HCT116 (cell line): Measurements from ENCODE around the gene SEC61A2. TPM values are rescaled to one million over a fixed set of nuclear protein-coding genes. Genes with fewer than 3 reads are reported as not detected.

Source experiments
- ATAC-seq: fragments of 200-7000 bp; cut with Tn5 transposase; 2 replicates; pipeline ENCODE4 v1.9.1; 2020; ENCODE audit warnings: mild to moderate bottlenecking, moderate library complexity
- BruUV-seq: library from RNA; stranded (reverse); fragments of 400-500 nt; replicated peaks from 2 replicates; lab custom pipeline; 2021; lab: Mats Ljungman, UMichigan
- CTCF ChIA-PET: fragments of 300-600 bp; sonication (Branson Sonifier 250); formaldehyde crosslinking; loops from one replicate; lab custom pipeline; 2021; ENCODE audit warnings: antibody characterized with exemption; lab: Charles Lee
- POLR2A ChIA-PET: fragments of 300-600, 350-600 bp; sonication (Branson Sonifier 250); formaldehyde crosslinking; loops from one replicate; lab custom pipeline; 2021; ENCODE audit warnings: antibody characterized with exemption; lab: Charles Lee
- RAD21 ChIA-PET, 2 experiments: fragments of 300-600 bp; sonication (Branson Sonifier 250); formaldehyde crosslinking; loops; one replicate each; lab custom pipeline; 2023; ENCODE audit warnings: low total read pairs in 2 of 2; ENCODE audit not compliant: uncharacterized antibody in 2 of 2, unreplicated experiment in 2 of 2, low non-redundant PET in 1 of 2; lab: Charles Lee
- DNase-seq: peaks from one replicate; pipeline ENCODE4 v3.0.0-alpha.2; 2010; ENCODE audit warnings: low read depth, low spot score
- H2AFZ ChIP-seq: fragments of 200-600 bp; shearing (Covaris generic), sonication (generic); 2 replicates; pipeline ENCODE4 v1.6.1; 2017; ENCODE audit warnings: low read depth, mixed run types, mixed read lengths, antibody characterized with exemption, low read length; ENCODE audit not compliant: poor library complexity, severe bottlenecking
- H3K27ac ChIP-seq: 2 replicates; pipeline ENCODE4 v1.5.1; 2012; ENCODE audit warnings: low read depth, low read length
- H3K27me3 ChIP-seq: fragments of 200-600 bp; sonication (generic); 2 replicates; pipeline ENCODE4 v1.6.1; 2016; ENCODE audit warnings: mixed run types, low read length, mixed read lengths; ENCODE audit not compliant: insufficient read depth
- H3K36me3 ChIP-seq, 2 experiments: fragments of 200-500 bp in 1 of 2; fragments of 200-600 bp in 1 of 2; sonication (Bioruptor generic) in 1 of 2; sonication (generic) in 1 of 2; 2 replicates each; pipeline versions ENCODE4 v1.5.1 to v1.6.1; 2014 to 2016; ENCODE audit warnings: low read length in 2 of 2, inconsistent platforms in 1 of 2, mixed read lengths in 1 of 2, mixed run types in 1 of 2; ENCODE audit not compliant: insufficient read depth in 2 of 2, control insufficient read depth in 1 of 2
- H3K4me1 ChIP-seq, 2 experiments: fragments of 200-600 bp in 1 of 2; sonication (generic) in 1 of 2; 2 replicates each; pipeline versions ENCODE4 v1.5.1 to v1.6.1; 2012 to 2017; ENCODE audit warnings: low read length in 2 of 2, inconsistent platforms in 1 of 2, mild to moderate bottlenecking in 1 of 2, mixed read lengths in 1 of 2, mixed run types in 1 of 2, moderate library complexity in 1 of 2; ENCODE audit not compliant: insufficient read depth in 2 of 2, control insufficient read depth in 1 of 2
- H3K4me2 ChIP-seq: fragments of 200-600 bp; sonication (generic); 2 replicates; pipeline ENCODE4 v1.6.1; 2017; ENCODE audit warnings: mixed run types, low read length, mixed read lengths
- H3K4me3 ChIP-seq, 2 experiments: fragments of 200-600 bp in 1 of 2; sonication (generic) in 1 of 2; replicated peaks in 1 of 2; 2 replicates each; pipeline ENCODE4 v1.5.1; 2011 to 2016; ENCODE audit warnings: low read length in 2 of 2, control low read depth in 1 of 2, low read depth in 1 of 2, mild to moderate bottlenecking in 1 of 2, mixed read lengths in 1 of 2, mixed run types in 1 of 2
- H3K79me2 ChIP-seq: fragments of 200-600 bp; sonication (generic); 2 replicates; pipeline ENCODE4 v1.6.1; 2017; ENCODE audit warnings: mild to moderate bottlenecking, mixed run types, low read length, moderate library complexity, mixed read lengths; ENCODE audit not compliant: insufficient read depth
- H3K9ac ChIP-seq: fragments of 200-600 bp; sonication (generic); 2 replicates; pipeline ENCODE4 v1.6.1; 2016; ENCODE audit warnings: low read length, mixed read lengths
- H3K9me2 ChIP-seq: fragments of 200-600 bp; sonication (generic), shearing (Covaris generic); 2 replicates; pipeline ENCODE4 v1.6.1; 2017; ENCODE audit warnings: mixed run types, mild to moderate bottlenecking, moderate library complexity; ENCODE audit not compliant: insufficient read depth
- H3K9me3 ChIP-seq, 2 experiments: fragments of 200-500 bp in 1 of 2; fragments of 200-600 bp in 1 of 2; sonication (Bioruptor generic) in 1 of 2; sonication (generic) in 1 of 2; 2 replicates each; pipeline ENCODE4 v1.6.1; 2014 to 2017; ENCODE audit warnings: low read length in 2 of 2, mixed read lengths in 2 of 2, inconsistent platforms in 1 of 2, low read depth in 1 of 2, mild to moderate bottlenecking in 1 of 2, mixed run types in 1 of 2, moderate library complexity in 1 of 2; ENCODE audit not compliant: control insufficient read depth in 1 of 2, insufficient read depth in 1 of 2
- H4K20me1 ChIP-seq: fragments of 200-600 bp; sonication (generic), shearing (Covaris generic); 2 replicates; pipeline ENCODE4 v1.6.1; 2017; ENCODE audit warnings: mixed run types, mild to moderate bottlenecking, moderate library complexity; ENCODE audit not compliant: insufficient read depth
- ATF3 ChIP-seq: IDR thresholded peaks from 2 replicates; pipeline ENCODE4 v1.6.1; 2012
- CBX3 ChIP-seq: IDR thresholded peaks from 2 replicates; pipeline ENCODE4 v1.6.1; 2012; ENCODE audit warnings: low read depth
- CTCF ChIP-seq, 3 experiments: fragments of 200-600 bp in 1 of 3; sonication (generic) in 1 of 3; IDR thresholded peaks in 2 of 3; conservative IDR thresholded peaks in 1 of 3; 2 replicates each; pipeline ENCODE4 v1.5.1; 2012 to 2017; ENCODE audit warnings: low read depth in 2 of 3, low read length in 2 of 3, antibody characterized with exemption in 1 of 3, borderline replicate concordance in 1 of 3, control low read depth in 1 of 3, mild to moderate bottlenecking in 1 of 3, mixed read lengths in 1 of 3, mixed run types in 1 of 3, moderate library complexity in 1 of 3; ENCODE audit not compliant: insufficient read depth in 1 of 3
- EGR1 ChIP-seq: IDR thresholded peaks from 2 replicates; pipeline ENCODE4 v1.6.1; 2012; ENCODE audit warnings: low read depth
- EZH2 ChIP-seq: fragments of 200-600 bp; sonication (generic); IDR thresholded peaks from 2 replicates; pipeline ENCODE4 v1.6.1; 2017; ENCODE audit warnings: antibody characterized with exemption, mixed run types
- FOSL1 ChIP-seq: IDR thresholded peaks from 2 replicates; pipeline ENCODE4 v1.6.1; 2012; ENCODE audit warnings: low read depth
- POLR2A ChIP-seq: IDR thresholded peaks from 2 replicates; pipeline ENCODE4 v1.7.0; 2011; ENCODE audit warnings: borderline replicate concordance; ENCODE audit not compliant: insufficient read depth, insufficient read length; ENCODE audit errors: extremely low read depth
- RAD21 ChIP-seq: IDR thresholded peaks from 2 replicates; pipeline ENCODE4 v1.6.1; 2012; ENCODE audit warnings: low read depth, mild to moderate bottlenecking
- REST ChIP-seq: IDR thresholded peaks from 2 replicates; pipeline ENCODE4 v1.6.1; 2012; ENCODE audit warnings: low read depth
- SIN3A ChIP-seq: IDR thresholded peaks from 2 replicates; pipeline ENCODE4 v1.6.1; 2012; ENCODE audit warnings: low read depth
- SP1 ChIP-seq: IDR thresholded peaks from 2 replicates; pipeline ENCODE4 v1.6.1; 2012; ENCODE audit warnings: low read depth
- SRF ChIP-seq: IDR thresholded peaks from 2 replicates; pipeline ENCODE4 v1.6.1; 2012; ENCODE audit warnings: low read depth
- intact Hi-C: fragments of 100-400 bp; cut with micrococcal nuclease; formaldehyde crosslinking; loops from 2 replicates; pipeline ENCODE4 v1.10.0; 2022
- total RNA-seq: library from RNA; stranded (reverse); gene quantifications from one replicate; pipeline ENCODE4 v1.2.1, GENCODE V29; 2021; ENCODE audit not compliant: unreplicated experiment
- TF ChIP-seq, protein P1 (sequence below): IDR thresholded peaks from 2 replicates; pipeline ENCODE4 v1.6.1; 2012
- TF ChIP-seq, protein P2 (sequence below): IDR thresholded peaks from 2 replicates; pipeline ENCODE4 v1.6.1; 2011; ENCODE audit warnings: mild to moderate bottlenecking, low read length, moderate library complexity; ENCODE audit not compliant: insufficient replicate concordance; ENCODE audit errors: extremely low read depth

SEC61A2 gene
- total RNA-seq, 1 experiment from 2014 or later = 10.0 TPM

- TF ChIP-seq POLR2A (no peak), EGR1 (no peak), CTCF (IDR thresholded peaks at IDR 0.05 in 2 of 3, conservative IDR thresholded peaks at IDR 0.05 in 1 of 3; ENCODE audit: borderline replicate concordance in 1 of 3, insufficient read depth in 1 of 3, low read depth in 2 of 3, low read length in 2 of 3) (no peak)
- TF ChIP-seq, protein P1, sequence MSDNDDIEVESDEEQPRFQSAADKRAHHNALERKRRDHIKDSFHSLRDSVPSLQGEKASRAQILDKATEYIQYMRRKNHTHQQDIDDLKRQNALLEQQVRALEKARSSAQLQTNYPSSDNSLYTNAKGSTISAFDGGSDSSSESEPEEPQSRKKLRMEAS = no peak
Measured at GRCh38 chr10:12194752-12195271, 65.3 kb downstream of the SEC61A2 start (continued).

- TF ChIP-seq, protein P2, sequence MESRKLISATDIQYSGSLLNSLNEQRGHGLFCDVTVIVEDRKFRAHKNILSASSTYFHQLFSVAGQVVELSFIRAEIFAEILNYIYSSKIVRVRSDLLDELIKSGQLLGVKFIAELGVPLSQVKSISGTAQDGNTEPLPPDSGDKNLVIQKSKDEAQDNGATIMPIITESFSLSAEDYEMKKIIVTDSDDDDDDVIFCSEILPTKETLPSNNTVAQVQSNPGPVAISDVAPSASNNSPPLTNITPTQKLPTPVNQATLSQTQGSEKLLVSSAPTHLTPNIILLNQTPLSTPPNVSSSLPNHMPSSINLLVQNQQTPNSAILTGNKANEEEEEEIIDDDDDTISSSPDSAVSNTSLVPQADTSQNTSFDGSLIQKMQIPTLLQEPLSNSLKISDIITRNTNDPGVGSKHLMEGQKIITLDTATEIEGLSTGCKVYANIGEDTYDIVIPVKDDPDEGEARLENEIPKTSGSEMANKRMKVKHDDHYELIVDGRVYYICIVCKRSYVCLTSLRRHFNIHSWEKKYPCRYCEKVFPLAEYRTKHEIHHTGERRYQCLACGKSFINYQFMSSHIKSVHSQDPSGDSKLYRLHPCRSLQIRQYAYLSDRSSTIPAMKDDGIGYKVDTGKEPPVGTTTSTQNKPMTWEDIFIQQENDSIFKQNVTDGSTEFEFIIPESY = no peak
- TF ChIP-seq FOSL1 (no peak), EZH2 (no peak), CBX3 (no peak), RAD21 (no peak), EGR1 (no peak), ATF3 (no peak), SP1 (no peak), REST (no peak), SRF (no peak), SIN3A (no peak)
- intact Hi-C loops = no loop called here
- Histone ChIP-seq H4K20me1 (peaks cover 8% of the 10 kb centered on the region; the same call in 1 of the 2 replicates), H3K79me2 (peaks cover 98% of the 10 kb centered on the region), H3K4me1 (peaks cover 11 to 27% of the 10 kb centered on the region in 2 experiments), H3K9me3 (no peaks in the 10 kb centered on the region), H3K27ac (peak overlapping the region; percentile 91), H3K4me2 (peak overlapping the region; percentile 92), H3K9ac (peak overlapping the region; percentile 84), H2AFZ (peak overlapping the region; percentile 88), H3K27me3 (no peaks in the 10 kb centered on the region), H3K9me2 (no peaks in the 10 kb centered on the region), H3K36me3 (peaks cover 5 to 26% of the 10 kb centered on the region in 2 experiments; a peak in 3 of 4 replicates), H3K4me3 (peak overlapping the region; percentile 83 to 88)
- BruUV-seq = no TSS peak
- ChIA-PET POLR2A (interaction anchor here (0.6 to 1.5 kb wide), 4 partner anchors 15 to 152 kb away, joined by 3 to 4 read pairs (median 4); partner anchors contain the start of gene UPF2), RAD21 (no interaction called here), CTCF (no interaction called here)
- DNase-seq (no peak), ATAC-seq (no peak)
Measured at GRCh38 chr10:12195281-12195602, 65.8 kb downstream of the SEC61A2 start.
